ENCODE measurements around the gene EIF2B2.
"Not testable (repeated sequence)": the region's sequence is repeated elsewhere in the genome, so short reads cannot be mapped to it uniquely, and the experiment has no call there.

Gene EIF2B2

GRCh38 chr14:74974364-74975058 lies 28.2 kb upstream of the EIF2B2 start:
- DNase-seq, result no peak

GRCh38 chr14:74975059-74975810 lies 27.5 kb upstream of the EIF2B2 start:
- no peak for DNase-seq

- no peak for DNase-seq
Observed at GRCh38 chr14:74976264-74977113, 26.2 kb upstream of the EIF2B2 start.

- no peak for DNase-seq
Observed at GRCh38 chr14:74977164-74977900, 25.4 kb upstream of the EIF2B2 start.

GRCh38 chr14:74977901-74978385 lies 24.8 kb upstream of the EIF2B2 start:
- no peak for DNase-seq

GRCh38 chr14:74978416-74978947 lies 24.2 kb upstream of the EIF2B2 start:
- DNase-seq, result no peak

GRCh38 chr14:74979029-74979428 lies 23.7 kb upstream of the EIF2B2 start:
- no peak for DNase-seq

- DNase-seq, result peak; percentile 78
Observed at GRCh38 chr14:74979442-74980397, 23.0 kb upstream of the EIF2B2 start.

- no peak for DNase-seq
Observed at GRCh38 chr14:74980398-74980730, 22.4 kb upstream of the EIF2B2 start.

GRCh38 chr14:74980731-74981461 lies 21.8 kb upstream of the EIF2B2 start:
- no peak for DNase-seq

GRCh38 chr14:74981462-74981782 lies 21.3 kb upstream of the EIF2B2 start:
- DNase-seq, result no peak

GRCh38 chr14:74981833-74982232 lies 20.9 kb upstream of the EIF2B2 start:
- DNase-seq, result no peak

- no peak for DNase-seq
Observed at GRCh38 chr14:74982661-74983060, 20.1 kb upstream of the EIF2B2 start.

GRCh38 chr14:74983343-74983742 lies 19.4 kb upstream of the EIF2B2 start:
- DNase-seq, result no peak

- no peak for DNase-seq
Observed at GRCh38 chr14:74984236-74985027, 18.3 kb upstream of the EIF2B2 start.

- DNase-seq, result no peak
Observed at GRCh38 chr14:74985028-74985310, 17.8 kb upstream of the EIF2B2 start.

GRCh38 chr14:74985806-74986205 lies 16.9 kb upstream of the EIF2B2 start:
- DNase-seq, result no peak

GRCh38 chr14:74988131-74988530 lies 14.6 kb upstream of the EIF2B2 start:
- DNase-seq, result no peak

- no peak for DNase-seq
Observed at GRCh38 chr14:74988993-74989392, 13.7 kb upstream of the EIF2B2 start.

GRCh38 chr14:74994182-74994581 lies 8.5 kb upstream of the EIF2B2 start:
- not testable (repeated sequence) for DNase-seq
